GM08714 (cell line): ENCODE results near the gene ALKBH8.
"Not testable (repeated sequence)": the region's sequence is repeated elsewhere in the genome, so short reads cannot be mapped to it uniquely, and the experiment has no call there.

Experiments
- H3K4me3 ChIP-seq: fragments of 200-500 bp; sonication (Bioruptor generic); 2 replicates; pipeline ENCODE4 v1.5.1; 2014; ENCODE audit warnings: mild to moderate bottlenecking, low read length, inconsistent platforms
- ZNF274 ChIP-seq: IDR thresholded peaks from 2 replicates; pipeline ENCODE4 v1.6.1; 2012; ENCODE audit warnings: mild to moderate bottlenecking, low read depth, low read length

Gene ALKBH8

DNA sequence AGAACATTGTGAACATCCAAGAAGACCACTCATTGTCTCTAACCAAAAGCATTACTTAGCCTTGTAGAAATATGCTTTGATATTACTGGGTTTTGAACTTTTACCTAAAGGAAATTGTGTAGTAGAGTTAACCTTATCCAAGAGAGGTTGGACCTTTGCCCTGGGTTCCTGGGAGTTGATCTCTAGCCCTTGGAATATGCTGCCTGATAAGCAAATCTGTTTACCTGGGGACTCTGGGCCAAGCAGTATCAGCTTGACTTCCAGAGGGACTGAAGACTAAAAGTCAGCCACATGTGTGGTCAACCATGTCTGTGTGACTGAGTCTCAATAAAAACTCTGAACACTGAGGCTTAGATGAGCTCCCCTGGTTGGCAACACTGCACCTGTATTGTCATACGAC is 63.8 kb downstream of the ALKBH8 start:
- TF ChIP-seq ZNF274, result no peak
- H3K4me3 ChIP-seq, result no peak overlapping the region

DNA sequence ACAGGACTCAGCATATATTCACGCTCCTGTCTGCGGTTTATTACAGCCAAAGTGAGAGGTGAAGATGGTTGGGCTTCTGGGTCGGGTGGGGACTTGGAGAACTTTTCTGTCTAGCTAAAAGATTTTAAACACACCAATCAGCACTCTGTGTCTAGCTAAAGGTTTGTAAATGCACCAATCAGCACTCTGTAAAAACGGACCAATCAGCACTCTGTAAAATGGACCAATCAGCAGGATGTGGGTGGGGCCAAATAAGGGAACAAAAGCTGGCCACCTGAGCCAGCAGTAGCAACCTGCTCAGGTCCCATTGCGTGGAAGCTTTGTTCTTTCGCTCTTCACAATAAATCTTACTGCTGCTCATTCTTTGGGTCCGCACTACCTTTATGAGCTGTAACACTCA is 68.2 kb downstream of the ALKBH8 start:
- not testable (repeated sequence) for H3K4me3 ChIP-seq

DNA sequence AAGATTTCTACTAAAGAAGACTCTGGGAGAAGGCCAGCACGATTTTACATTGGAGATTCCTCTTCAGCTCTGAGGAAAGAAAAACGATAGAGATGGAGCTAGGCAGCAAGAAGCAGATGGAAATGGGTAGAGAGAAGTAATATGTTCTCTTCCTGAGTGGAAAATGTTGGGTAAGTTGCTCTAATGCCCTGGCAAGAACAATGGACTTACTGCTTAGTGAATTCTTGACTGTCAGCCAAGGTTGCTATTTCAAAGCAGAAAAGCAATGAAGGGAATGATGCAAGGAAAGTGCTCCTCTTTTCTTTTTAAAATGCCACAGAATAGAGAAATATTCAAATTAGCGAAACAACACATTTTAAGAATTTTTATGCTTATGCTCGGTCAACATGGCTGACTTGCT is 69.5 kb downstream of the ALKBH8 start:
- TF ChIP-seq ZNF274, result no peak
- no peak overlapping the region for H3K4me3 ChIP-seq

DNA sequence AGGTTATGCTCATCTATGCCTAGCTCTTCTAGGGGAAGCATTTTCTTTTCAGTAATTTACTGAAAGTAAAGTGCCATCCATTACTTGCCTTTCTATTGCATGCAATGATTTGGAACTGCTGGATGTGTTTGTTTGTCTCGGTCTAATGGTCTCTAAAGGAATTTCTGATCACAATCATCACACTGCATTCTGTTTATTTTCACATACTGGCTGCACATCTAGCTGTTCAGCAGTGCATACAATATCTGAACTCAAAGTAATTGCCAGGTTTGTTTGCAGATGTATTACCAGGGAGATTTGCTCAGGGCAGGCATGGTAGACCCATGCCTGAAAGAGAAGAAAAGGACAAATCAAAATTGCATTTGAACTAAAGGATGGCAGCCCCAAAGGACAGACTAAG is 71.5 kb downstream of the ALKBH8 start:
- no peak overlapping the region for H3K4me3 ChIP-seq
- TF ChIP-seq ZNF274, result no peak

DNA sequence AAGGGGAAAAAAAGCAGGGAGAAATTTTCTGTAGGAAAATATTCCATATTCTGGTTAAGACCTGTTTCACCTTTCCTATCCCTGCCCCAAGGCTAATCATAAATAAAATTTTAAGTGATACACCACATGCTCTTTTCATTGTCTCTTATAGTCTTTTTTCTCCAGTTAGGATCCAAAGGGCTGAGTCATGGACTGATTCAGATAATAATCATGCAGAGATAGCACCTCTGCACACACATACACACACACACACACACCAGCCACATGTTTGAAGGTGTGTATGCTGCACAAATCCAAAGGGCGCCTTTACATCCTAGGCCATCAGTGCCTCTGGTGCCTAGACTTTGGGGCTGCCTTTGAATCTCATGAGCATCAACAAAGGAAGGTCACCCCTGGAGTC is 72.4 kb downstream of the ALKBH8 start:
- TF ChIP-seq ZNF274, result no peak
- H3K4me3 ChIP-seq, result no peak overlapping the region

DNA sequence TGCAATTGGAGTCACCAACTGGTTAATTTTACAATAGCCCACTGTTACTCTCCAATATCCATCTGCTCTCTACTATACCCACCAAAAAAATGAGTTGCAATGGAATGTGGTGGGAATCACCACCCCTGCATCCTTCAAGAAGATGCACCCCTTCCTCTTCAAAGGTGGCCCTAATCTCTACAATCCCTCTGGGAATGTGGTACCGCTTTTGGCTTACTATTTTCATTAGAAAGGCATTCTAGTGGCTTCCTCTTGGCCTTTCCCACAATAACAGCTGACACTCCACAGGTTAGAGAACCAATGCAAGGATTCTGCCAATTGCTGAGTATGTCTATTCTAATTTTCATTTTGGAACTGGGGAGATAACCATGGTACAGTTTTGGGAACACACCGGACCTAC is 74.7 kb downstream of the ALKBH8 start:
- H3K4me3 ChIP-seq, result no peak overlapping the region
- TF ChIP-seq ZNF274, result no peak

DNA sequence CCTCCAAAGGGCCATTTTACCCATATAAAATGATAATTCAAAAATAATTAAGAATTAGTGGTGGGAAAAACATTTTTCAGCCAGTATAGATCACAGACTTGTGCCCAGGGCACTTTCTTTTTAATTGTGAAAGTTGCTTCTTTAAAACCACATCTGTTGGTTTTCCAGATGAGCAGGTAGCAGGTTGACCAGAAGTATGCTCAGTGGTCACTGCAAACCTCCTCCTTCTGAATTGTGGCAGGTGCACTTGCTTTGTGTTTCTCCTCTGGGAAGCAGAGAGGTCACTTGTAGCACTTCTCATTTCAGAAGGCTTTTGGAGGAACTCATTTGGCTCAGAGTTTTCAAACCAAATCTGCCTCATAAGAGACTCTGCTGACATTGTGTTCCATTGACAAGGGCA is 83.3 kb downstream of the ALKBH8 start:
- TF ChIP-seq ZNF274, result no peak
- H3K4me3 ChIP-seq, result no peak overlapping the region

DNA sequence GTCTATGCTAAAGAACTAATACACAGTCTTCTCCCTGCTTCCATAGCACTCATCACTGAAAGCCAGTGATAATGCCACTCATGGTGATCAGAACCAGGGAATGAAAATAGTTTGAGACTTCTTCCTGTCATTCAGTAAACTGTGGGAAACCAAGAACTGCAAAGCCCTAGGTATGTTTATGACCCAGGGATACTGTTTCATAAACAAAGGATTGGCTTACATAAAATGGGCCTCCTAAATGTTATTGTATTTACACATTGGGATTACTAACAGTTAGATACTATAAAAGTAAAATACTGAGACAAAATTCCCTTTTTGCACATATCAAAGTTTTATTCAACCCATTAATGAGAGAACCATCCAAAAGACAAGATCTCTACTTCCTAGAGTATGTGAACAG is 86.6 kb downstream of the ALKBH8 start:
- no peak overlapping the region for H3K4me3 ChIP-seq
- TF ChIP-seq ZNF274, result no peak

DNA sequence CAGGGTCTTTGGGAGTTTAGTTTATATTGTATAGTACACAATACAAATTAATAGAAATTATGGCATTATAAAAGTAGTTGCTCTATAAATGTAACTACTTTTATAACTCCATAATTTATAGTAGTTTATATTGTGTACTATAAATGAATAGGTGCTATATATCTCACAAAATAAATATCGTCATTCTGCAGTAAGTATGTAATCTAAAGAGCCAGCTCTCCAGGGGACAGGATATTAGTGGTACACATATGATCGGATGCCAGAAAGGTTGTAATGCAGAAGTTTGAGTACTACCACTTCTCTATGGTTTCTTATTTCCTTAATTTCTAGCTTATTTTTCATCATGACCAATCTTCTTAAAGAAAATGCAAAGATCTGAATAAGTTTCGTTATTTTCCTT is 87.7 kb downstream of the ALKBH8 start:
- no peak for TF ChIP-seq ZNF274
- no peak overlapping the region for H3K4me3 ChIP-seq

DNA sequence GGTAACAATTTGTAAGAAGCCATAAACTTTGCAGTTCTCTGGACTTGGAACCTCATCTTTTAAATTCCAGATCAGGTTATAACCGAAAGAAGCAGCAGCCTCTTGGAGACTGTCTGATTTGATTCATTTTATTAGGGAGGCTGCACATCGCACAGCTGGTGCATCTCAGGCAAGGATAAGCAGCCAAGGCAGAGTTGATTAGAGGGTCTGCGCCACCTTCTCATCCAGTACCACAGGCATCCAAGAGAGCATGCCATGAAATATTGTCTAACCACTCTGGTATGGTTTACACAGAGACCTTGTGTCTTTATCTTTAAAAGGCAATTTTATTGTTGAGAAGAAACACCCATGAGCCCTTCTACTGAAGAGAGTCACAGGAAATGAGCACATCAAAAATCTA is 91.7 kb downstream of the ALKBH8 start:
- H3K4me3 ChIP-seq, result no peak overlapping the region
- TF ChIP-seq ZNF274, result no peak

DNA sequence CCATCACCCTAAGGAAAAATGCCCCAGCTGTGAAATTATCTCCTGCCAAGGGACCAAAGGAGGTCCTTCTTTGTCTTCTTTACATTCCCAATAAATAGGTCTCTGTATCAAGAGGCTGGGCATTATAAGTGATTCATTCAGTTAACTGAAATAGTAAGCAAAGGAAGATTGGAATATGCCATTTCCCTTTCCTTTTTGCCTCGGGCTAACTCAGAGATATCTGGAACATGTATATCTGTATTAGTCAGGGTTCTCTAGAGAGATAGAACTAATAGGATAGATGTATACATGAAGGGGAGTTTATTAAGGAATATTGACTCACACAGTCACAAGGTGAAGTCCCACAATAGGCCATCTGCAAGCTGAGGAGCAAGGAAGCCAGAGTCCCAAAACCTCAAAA is 92.6 kb downstream of the ALKBH8 start:
- TF ChIP-seq ZNF274, result no peak
- no peak overlapping the region for H3K4me3 ChIP-seq

DNA sequence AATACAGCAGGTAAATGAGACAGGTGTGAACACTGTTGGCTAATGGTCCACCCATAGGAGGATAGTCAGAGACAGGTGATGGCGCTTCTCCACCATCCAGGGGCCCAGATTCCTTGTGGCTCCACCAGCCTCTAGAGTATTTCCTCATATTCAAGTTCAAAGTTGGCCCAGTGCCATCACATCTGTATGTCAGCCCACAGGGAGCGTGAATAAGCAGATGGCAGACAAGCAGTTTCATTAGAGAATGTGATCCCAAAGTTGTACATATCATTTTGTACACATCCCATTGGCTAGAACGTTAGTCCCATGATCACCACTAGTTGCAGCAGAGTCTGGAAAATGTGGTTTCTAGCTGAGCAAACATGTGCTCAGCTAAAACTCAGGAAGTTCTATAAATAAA is 96.9 kb downstream of the ALKBH8 start:
- no peak overlapping the region for H3K4me3 ChIP-seq
- no peak for TF ChIP-seq ZNF274

DNA sequence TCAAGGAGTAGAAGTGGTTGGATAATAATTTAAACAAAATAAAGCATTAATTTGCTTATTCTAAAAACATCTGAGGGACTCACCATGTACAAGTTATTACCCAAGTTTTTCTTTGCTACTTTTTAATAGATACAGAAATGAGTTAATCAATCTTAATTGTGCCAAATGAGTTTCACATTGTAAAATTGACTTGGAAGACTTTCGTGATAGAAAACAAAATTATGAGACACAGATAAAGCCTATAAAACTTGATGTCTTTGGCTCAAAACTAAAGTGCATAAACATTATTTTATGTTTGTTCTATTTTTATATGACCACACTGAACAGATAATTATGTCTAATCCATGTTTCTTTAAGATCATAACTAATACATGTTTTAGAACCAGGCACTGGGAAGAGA is 97.8 kb downstream of the ALKBH8 start:
- H3K4me3 ChIP-seq, result no peak overlapping the region
- TF ChIP-seq ZNF274, result no peak

DNA sequence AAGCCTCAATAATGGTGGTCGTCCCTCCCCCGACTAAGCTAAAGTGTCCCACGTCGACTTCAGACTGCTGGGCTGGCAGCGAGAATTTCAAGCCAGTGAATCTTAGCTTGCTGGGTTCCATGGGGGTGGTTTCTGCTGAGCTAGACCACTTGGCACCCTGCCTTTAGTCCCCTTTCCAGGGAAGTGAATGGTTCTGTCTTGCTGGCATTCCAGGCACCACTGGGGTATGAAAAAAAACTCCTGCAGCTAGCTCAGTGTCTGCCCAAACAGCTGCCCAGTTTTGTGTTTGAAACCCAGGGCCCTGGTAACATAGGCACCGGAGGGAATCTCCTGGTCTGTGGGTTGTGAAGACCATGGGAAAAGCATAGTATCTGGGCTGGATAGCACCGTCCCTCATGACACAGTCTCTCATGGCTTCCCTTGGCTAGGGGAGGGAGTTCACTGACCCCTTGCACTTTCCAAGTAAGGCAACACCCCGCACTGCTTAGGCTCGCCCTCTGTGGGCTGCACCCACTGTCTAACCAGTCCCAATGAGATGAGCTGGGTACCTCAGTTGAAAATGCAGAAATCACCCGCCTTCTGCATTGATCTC is 99.2 kb downstream of the ALKBH8 start:
- H3K4me3 ChIP-seq, result not testable (repeated sequence)

DNA sequence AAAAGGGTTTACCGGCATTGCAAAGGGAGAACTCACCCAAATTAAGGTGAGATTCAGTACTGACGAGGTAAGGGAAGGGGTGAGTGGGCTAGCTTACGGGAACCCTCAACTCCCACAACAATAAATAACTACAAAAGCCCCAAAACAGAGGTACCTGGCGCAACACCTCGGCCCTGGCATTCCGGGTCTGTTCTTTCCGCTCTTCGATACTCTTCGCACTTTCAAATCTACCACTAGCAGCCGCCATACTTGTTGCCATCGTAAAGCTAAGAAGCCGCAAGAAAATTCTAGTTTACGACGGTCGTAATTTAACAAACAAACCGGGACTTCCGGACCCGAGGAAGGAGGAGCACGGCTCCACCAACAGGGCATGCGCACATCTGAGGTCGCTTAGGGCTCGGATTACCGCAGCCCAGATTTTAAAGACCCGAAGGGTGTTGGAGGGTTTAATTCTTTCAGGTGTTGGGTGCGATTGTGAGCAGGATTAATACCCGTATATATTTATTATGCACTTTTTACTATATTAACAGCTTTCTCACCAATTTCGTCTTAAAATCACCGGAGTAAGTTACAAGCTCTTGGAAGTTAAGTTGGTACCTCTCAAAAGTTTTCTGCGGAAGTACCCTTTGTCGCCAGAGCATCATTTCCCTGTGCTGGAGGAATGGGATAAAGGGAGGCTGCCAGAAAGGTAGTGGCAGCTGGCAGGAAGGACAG is 107.8 kb downstream of the ALKBH8 start, which contains the start of gene CWF19L2:
Gene CWF19L2, minus strand, starts transcription at position 268 of the 714 bp plus-strand sequence. Its CDS starts 9 bp downstream, at position 259.
- no peak for TF ChIP-seq ZNF274
- peak within 1 kb of the TSS; percentile 100 for H3K4me3 ChIP-seq

DNA sequence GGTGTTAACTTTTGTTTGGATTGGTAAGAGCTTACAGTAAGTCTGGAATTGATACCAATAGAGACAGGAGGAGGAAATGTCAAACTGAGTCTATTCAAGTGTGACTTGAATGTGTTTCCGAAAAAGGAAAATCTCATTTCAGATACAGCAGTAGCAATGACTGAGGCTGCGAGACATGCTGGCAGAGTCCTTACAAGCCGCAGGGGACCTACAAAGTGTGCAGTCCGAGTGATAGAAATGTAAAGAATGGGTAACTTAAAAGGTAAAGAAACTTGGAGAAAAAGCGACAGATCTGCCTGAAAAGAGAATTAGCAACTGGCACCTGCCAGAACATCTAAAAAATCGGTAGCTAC is 108.4 kb downstream of the ALKBH8 start:
- TF ChIP-seq ZNF274, result no peak
- peak overlapping the region; percentile 100 for H3K4me3 ChIP-seq
